HG02763 (cell line): ENCODE measurements around the gene TBX4.

ENCODE experiments used
- ATAC-seq: cut with Tn5 transposase; IDR thresholded peaks from one replicate; pipeline ENCODE4 v1.9.1; 2021; ENCODE audit warnings: mild to moderate bottlenecking, moderate library complexity; ENCODE audit not compliant: unreplicated experiment

Gene TBX4

DNA sequence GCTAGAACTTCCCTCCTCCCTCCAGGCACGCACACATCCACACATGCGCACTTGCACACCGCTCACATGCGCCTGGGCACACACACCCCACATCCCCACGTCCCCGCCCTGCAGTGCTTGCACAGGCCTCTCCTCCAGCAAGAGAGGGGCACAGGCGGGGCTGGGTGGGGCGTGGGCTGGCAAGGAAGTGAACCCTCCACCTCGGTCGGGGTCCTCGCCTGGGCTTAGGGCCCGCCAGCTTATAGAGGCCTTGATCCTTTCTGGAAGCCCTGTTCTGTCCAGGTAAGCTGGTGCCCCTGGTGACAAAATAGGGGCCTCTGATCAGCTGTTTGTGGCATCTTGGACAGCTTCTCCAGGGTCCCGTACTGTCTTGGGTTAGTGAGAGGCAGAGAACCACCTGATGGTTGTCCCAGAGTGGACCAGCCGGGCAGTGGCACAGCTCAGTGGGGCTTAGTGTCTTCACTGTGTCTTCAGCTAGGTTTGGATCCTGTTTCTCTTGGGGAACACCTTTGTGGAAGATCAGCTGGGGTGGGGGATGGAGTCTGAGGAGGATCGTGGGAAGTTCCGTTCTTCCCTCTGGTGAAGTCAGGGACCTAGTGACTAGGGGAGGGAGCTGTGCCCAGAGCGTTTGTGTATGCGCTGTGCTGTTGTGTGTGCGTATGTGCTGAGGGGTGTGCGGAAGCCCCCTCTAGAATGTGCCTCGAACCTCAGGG is 12.1 kb downstream of the TBX4 start:
- no peak for ATAC-seq

DNA sequence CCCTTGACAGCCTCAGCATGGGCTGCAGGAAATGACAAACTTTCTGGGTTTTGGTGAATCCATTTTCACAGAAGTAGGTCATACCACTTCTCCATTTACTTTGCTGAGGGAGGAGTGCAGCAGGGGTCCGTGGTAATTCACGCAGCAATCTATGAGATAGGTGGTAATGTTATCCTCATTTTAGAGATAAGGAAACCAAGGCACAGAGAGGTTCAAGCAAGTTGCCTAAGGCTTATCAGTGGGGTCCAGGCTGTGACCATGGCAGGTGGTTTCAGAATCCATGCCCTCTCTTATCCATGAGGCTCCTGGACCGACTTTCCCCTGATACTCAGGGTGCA is 12.6 kb downstream of the TBX4 start:
- no peak for ATAC-seq

DNA sequence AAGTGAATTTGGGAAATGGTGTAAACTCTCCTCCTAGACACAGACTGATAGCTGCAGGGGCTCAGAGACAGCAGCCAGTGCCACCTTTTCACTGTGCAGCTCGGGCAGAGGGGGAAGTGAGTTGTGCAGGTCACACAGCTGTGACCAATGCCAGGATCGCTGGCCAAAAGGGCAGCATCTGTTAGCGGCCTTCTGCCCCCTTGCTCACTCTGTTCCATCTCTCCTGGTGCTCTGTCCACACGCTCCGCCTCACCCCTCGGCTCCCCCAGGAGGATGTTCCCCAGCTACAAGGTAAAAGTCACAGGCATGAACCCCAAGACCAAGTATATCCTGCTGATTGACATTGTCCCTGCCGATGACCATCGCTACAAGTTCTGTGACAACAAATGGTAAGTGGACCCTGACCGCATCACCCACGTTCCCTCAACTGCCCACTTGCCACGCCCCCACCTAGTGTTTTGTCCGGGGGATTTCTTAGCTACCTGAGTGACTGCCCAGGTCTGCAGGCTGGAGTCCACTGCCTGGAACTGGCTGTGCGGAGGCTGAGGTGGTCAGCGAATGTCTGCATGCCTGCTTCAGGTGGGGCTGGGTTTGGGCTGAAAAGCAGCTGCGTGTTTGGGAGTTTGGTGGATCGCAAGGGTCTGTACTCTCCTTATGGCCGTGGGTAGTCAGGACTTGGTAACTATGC is 13.5 kb downstream of the TBX4 start:
- no peak for ATAC-seq

DNA sequence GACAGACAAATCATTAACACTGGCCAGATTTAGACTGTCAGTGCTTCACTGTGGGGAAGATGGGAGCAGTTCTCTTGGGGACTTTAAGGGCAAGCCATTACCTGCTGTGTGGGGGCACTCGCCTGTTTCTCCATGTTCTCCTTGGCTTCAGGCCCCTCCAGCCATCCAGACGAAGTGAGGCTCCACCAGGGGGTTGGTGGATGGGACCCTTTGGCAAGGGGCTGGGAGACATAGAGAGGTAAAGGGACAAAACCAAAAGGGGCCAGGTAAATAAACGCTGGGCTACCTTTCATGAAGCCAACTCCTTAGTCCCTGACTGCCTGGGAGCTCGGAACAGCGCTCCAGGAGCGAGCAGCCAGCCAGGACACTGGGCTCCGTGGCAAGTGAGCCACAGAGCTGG is 14.0 kb downstream of the TBX4 start:
- no peak for ATAC-seq

- ATAC-seq: no peak
Observed at GRCh38 chr17:61467416-61468262, 15.4 kb downstream of the TBX4 start.

GRCh38 chr17:61468263-61468907 is 16.2 kb downstream of the TBX4 start:
- ATAC-seq: no peak

GRCh38 chr17:61469474-61469873 is 17.3 kb downstream of the TBX4 start:
- ATAC-seq: no peak

DNA sequence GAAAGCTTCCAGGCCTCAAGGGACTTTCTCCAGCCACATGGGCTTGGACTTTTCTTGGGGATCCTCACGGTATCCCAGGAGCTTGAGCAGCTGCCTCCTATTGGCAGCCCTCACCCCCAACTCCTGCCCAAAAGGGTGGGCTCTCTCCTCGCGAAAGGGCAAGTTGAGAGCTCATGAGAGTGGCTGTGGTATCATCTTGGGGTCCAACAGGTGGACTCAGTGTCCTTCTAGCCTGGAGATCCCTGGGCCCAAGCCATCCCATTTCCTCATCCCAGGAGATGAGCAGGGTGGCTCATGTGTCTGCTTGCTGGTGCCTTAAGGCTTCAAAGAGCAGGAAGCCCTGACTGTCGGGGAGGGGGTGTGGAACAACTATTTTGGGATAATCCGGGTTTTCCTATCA is 17.7 kb downstream of the TBX4 start:
- ATAC-seq: no peak

- no peak for ATAC-seq
Observed at GRCh38 chr17:61470530-61471136, 18.4 kb downstream of the TBX4 start.

- no peak for ATAC-seq
Observed at GRCh38 chr17:61474235-61474927, 22.2 kb downstream of the TBX4 start.

- ATAC-seq: no peak
Observed at GRCh38 chr17:61474934-61475333, 22.7 kb downstream of the TBX4 start.

DNA sequence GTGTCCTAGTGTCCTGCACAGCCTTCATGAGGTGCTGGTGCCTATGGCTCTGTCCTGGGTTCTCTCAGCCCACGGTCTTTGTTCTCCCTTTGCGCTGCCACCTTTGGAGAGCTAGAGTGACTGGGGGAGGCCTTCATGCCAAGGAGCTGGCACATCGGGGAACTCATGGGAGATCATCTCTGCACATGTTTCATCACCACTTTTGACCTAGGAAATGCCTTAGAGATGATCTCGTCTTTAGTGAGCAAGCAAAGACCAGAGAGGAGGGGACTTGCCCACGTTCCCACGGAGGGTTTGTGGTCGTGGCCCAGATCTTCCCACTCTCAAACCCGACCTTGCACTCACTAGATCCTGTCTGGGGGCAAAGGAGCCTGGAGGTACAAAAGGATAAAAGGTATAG is 23.5 kb downstream of the TBX4 start:
- ATAC-seq: no peak

- no peak for ATAC-seq
Observed at GRCh38 chr17:61476476-61477203, 24.4 kb downstream of the TBX4 start.

DNA sequence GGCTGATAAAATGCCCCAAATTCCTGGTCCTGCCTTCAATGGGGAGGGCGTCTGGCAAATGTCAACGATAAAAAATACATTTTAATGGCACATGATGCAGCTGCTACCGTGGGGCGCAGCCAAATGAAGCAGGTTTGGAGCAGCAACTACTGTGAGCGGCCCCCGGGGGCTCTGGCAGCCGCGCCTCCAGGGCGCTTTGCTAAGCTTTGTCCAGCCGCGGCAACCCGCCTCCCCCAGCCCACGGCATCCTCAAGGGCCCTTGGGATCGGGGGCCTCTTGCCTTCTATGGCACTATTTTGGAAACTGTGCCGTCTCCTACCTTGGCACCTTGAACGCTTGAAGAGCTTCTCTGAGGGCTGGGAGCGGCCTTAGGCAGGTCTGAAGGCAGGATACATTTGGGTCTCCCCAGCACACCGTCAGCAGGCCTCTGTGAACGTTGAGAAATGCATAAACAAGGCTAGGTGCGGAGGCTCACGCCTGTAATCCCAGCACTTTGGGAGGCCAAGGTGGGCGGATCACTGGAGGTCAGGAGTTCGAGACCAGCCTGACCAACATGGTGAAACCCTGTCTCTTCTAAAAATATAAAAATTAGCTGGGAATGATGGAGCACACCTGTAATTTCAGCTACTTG is 25.1 kb downstream of the TBX4 start:
- no peak for ATAC-seq

DNA sequence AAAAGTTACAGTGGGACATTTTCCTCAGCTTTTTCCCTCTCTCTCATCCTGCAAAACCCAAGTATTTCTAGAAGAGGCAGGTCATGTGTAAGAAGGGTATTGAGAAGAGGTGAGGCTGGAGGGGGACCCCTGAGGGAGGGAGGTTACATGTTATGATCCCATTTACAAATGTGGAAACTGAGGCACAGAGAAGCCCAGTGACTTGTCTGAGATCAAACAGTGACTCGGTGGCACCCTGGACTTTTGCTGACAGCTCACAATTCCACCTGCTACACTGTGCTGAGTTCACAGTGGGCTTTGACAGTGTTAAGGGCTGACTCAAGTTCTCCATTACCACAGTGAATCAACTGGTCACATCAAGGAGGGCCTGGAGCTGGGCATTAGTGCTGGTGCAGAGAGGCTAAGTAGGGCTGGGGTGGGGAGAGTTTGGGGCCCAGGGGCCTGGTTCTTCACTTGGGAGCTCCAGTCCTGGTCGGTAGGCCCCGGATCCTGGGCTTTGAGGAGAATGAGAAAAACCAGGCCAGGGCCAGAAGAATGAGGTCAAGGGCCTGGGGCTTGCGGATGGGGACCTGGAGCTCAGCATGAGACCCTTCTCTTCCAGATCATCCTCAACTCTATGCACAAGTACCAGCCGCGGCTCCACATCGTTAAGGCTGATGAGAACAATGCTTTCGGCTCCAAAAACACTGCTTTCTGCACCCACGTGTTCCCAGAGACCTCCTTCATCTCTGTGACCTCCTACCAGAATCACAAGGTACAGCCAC is 26.0 kb downstream of the TBX4 start:
- no peak for ATAC-seq

DNA sequence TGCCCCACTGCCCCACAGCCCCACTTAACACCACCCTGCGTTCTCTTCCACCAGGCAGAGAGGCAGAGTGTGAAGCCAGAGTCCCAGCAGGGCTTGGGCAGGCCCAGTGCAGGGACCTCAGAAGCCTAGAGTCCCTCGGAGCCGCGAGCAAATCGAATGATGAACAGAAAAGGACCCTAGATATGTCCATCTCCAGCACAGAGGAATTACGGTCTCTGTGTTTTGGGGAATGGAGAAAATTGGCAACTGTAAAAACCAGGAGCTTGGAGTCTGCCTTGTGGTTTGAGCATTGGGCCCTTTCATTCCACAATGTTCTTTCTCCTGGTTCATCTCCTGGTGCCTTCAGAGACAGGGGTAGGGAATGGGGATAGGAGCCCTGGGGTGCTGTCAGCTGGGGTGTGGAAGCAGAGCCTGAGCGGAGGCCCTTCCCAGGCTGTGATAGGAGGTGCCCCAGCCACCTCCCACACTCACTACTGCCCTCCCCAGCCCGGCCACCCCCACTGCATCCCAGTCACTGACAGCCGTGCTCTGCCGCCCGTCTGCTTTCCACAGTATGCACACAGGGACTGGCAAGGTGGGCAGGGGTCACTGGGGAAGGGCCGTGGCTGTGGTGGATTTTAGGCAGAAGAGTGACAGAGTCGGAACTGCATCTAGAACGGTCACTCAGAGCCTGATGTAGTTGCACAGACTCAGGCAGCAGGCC is 26.7 kb downstream of the TBX4 start:
- no peak for ATAC-seq

- ATAC-seq: no peak
Observed at GRCh38 chr17:61479493-61480413, 27.5 kb downstream of the TBX4 start.
